Stimulated activated naive CD8-positive, alpha-beta T cell treated with anti-CD3 and anti-CD28 coated beads, Interleukin-15, amount 100 ng/mL, for 72 hours (primary cell): Measurements from ENCODE around the gene CAPN8.

Experiments
- ATAC-seq: fragments of 150-1000 bp; cut with Tn5 transposase; 2 replicates; pipeline ENCODE4 v1.10.0; 2021; ENCODE audit warnings: mild to moderate bottlenecking, moderate library complexity
- DNase-seq, 2 donors: peaks; one replicate each; pipeline ENCODE4 v3.0.0; 2021 to 2022
- H3K27ac Mint-ChIP-seq, 2 donors: one replicate each; pipeline ENCODE4 v1.8.0; 2022; ENCODE audit warnings: mild to moderate bottlenecking in 2 of 2, mixed read lengths in 2 of 2, moderate library complexity in 2 of 2
- H3K27me3 Mint-ChIP-seq: one replicate; pipeline ENCODE4 v1.8.0; 2022; ENCODE audit warnings: mixed read lengths
- H3K4me1 Mint-ChIP-seq: one replicate; pipeline ENCODE4 v1.8.0; 2022; ENCODE audit warnings: mild to moderate bottlenecking, mixed read lengths
- H3K4me3 Mint-ChIP-seq, 2 donors: one replicate each; pipeline ENCODE4 v1.8.0; 2022; ENCODE audit warnings: mild to moderate bottlenecking in 2 of 2, mixed read lengths in 2 of 2, moderate library complexity in 1 of 2
- H3K9me3 Mint-ChIP-seq, 2 donors: one replicate each; pipeline ENCODE4 v1.8.0; 2022; ENCODE audit warnings: mixed read lengths in 2 of 2

CAPN8 gene

GRCh38 chr1:223649222-223649621, 16.3 kb downstream of the CAPN8 start:
- Mint-ChIP-seq H3K9me3 (no peaks in the 10 kb centered on the region), H3K27me3 (no peaks in the 10 kb centered on the region), H3K4me1 (no peaks in the 10 kb centered on the region), H3K4me3 (no peak overlapping the region), H3K27ac (no peak overlapping the region)
- no peak for ATAC-seq
- DNase-seq = no peak

- ATAC-seq = no peak
- Mint-ChIP-seq H3K9me3 (no peaks in the 10 kb centered on the region), H3K27me3 (no peaks in the 10 kb centered on the region), H3K4me3 (no peak overlapping the region), H3K4me1 (no peaks in the 10 kb centered on the region), H3K27ac (no peak overlapping the region)
- DNase-seq = no peak
These were observed 18.3 kb downstream of the CAPN8 start for GRCh38 chr1:223647249-223647648.

- H3K27ac Mint-ChIP-seq = no peak overlapping the region
- DNase-seq (no peak), ATAC-seq (no peak)
- no peaks in the 10 kb centered on the region for H3K4me1 Mint-ChIP-seq
- H3K9me3 Mint-ChIP-seq = peaks cover 8 to 13% of the 10 kb centered on the region in 2 donors
- no peaks in the 10 kb centered on the region for H3K27me3 Mint-ChIP-seq
- H3K4me3 Mint-ChIP-seq = no peak overlapping the region
These were observed 19.6 kb downstream of the CAPN8 start for GRCh38 chr1:223645903-223646302.

- Mint-ChIP-seq H3K4me1 (peaks cover 6% of the 10 kb centered on the region), H3K27me3 (peaks cover 6% of the 10 kb centered on the region), H3K27ac (no peak overlapping the region), H3K4me3 (no peak overlapping the region), H3K9me3 (peaks cover 24 to 35% of the 10 kb centered on the region in 2 donors)
- DNase-seq (no peak), ATAC-seq (no peak)
These were observed 23.3 kb downstream of the CAPN8 start for GRCh38 chr1:223642237-223642636.

- ATAC-seq (no peak), DNase-seq (no peak)
- peaks cover 29 to 35% of the 10 kb centered on the region in 2 donors for H3K9me3 Mint-ChIP-seq
- no peak overlapping the region for H3K27ac Mint-ChIP-seq
- peaks cover 6% of the 10 kb centered on the region for H3K4me1 Mint-ChIP-seq
- H3K4me3 Mint-ChIP-seq = no peak overlapping the region
- peaks cover 13% of the 10 kb centered on the region for H3K27me3 Mint-ChIP-seq
These were observed 23.9 kb downstream of the CAPN8 start for GRCh38 chr1:223641523-223642039.

GRCh38 chr1:223639331-223639749, 26.2 kb downstream of the CAPN8 start:
- Mint-ChIP-seq H3K9me3 (peaks cover 29 to 35% of the 10 kb centered on the region in 2 donors), H3K4me3 (no peak overlapping the region), H3K4me1 (peaks cover 6% of the 10 kb centered on the region), H3K27me3 (peaks cover 13% of the 10 kb centered on the region), H3K27ac (no peak overlapping the region)
- ATAC-seq (peak; percentile 85), DNase-seq (peak in 1 of 2 donors; percentile 12)

- Mint-ChIP-seq H3K27ac (no peak overlapping the region), H3K4me3 (no peak overlapping the region), H3K27me3 (peaks cover 13% of the 10 kb centered on the region), H3K9me3 (peaks cover 21 to 24% of the 10 kb centered on the region in 2 donors), H3K4me1 (peaks cover 6% of the 10 kb centered on the region)
- ATAC-seq (no peak), DNase-seq (no peak)
These were observed 30.3 kb downstream of the CAPN8 start for GRCh38 chr1:223635236-223635635.

GRCh38 chr1:223634423-223634822, 31.1 kb downstream of the CAPN8 start:
- peaks cover 13% of the 10 kb centered on the region for H3K27me3 Mint-ChIP-seq
- no peak overlapping the region for H3K27ac Mint-ChIP-seq
- no peak for ATAC-seq
- H3K9me3 Mint-ChIP-seq = peaks cover 13 to 17% of the 10 kb centered on the region in 2 donors
- H3K4me1 Mint-ChIP-seq = peaks cover under 1% of the 10 kb centered on the region
- no peak for DNase-seq
- no peak overlapping the region for H3K4me3 Mint-ChIP-seq

- DNase-seq = no peak
- peaks cover 15% of the 10 kb centered on the region for H3K27me3 Mint-ChIP-seq
- ATAC-seq = no peak
- H3K4me1 Mint-ChIP-seq = no peaks in the 10 kb centered on the region
- H3K27ac Mint-ChIP-seq = no peak overlapping the region
- peaks cover 8% of the 10 kb centered on the region in 2 donors for H3K9me3 Mint-ChIP-seq
- no peak overlapping the region for H3K4me3 Mint-ChIP-seq
These were observed 33.5 kb downstream of the CAPN8 start for GRCh38 chr1:223631956-223632355.

- no peak overlapping the region for H3K4me3 Mint-ChIP-seq
- no peak overlapping the region for H3K27ac Mint-ChIP-seq
- no peaks in the 10 kb centered on the region for H3K4me1 Mint-ChIP-seq
- ATAC-seq (no peak), DNase-seq (no peak)
- peaks cover 7 to 8% of the 10 kb centered on the region in 2 donors for H3K9me3 Mint-ChIP-seq
- H3K27me3 Mint-ChIP-seq = peaks cover 11% of the 10 kb centered on the region
These were observed 34.0 kb downstream of the CAPN8 start for GRCh38 chr1:223631473-223631872.

GRCh38 chr1:223629126-223629457, 36.4 kb downstream of the CAPN8 start:
- Mint-ChIP-seq H3K4me3 (no peak overlapping the region), H3K4me1 (no peaks in the 10 kb centered on the region), H3K27ac (no peak overlapping the region), H3K27me3 (peaks cover 11% of the 10 kb centered on the region), H3K9me3 (peaks cover 6 to 7% of the 10 kb centered on the region in 2 donors)
- DNase-seq (no peak), ATAC-seq (no peak)

GRCh38 chr1:223628233-223629125, 37.0 kb downstream of the CAPN8 start:
- Mint-ChIP-seq H3K4me1 (no peaks in the 10 kb centered on the region), H3K4me3 (no peak overlapping the region), H3K27ac (no peak overlapping the region), H3K27me3 (peaks cover 11% of the 10 kb centered on the region), H3K9me3 (peaks cover 0 to under 1% of the 10 kb centered on the region in 2 donors)
- ATAC-seq (peak; percentile 66), DNase-seq (peak; percentile 36 to 38)

- Mint-ChIP-seq H3K9me3 (no peaks in the 10 kb centered on the region), H3K27me3 (no peaks in the 10 kb centered on the region), H3K4me3 (no peak overlapping the region), H3K4me1 (no peaks in the 10 kb centered on the region), H3K27ac (no peak overlapping the region)
- ATAC-seq (no peak), DNase-seq (no peak)
These were observed 43.2 kb downstream of the CAPN8 start for GRCh38 chr1:223622132-223622842.

GRCh38 chr1:223621312-223621734, 44.2 kb downstream of the CAPN8 start:
- ATAC-seq = no peak
- DNase-seq = no peak
- Mint-ChIP-seq H3K9me3 (no peaks in the 10 kb centered on the region), H3K4me3 (no peak overlapping the region), H3K4me1 (no peaks in the 10 kb centered on the region), H3K27me3 (no peaks in the 10 kb centered on the region), H3K27ac (no peak overlapping the region)

GRCh38 chr1:223620297-223620897, 45.1 kb downstream of the CAPN8 start:
- H3K27me3 Mint-ChIP-seq = no peaks in the 10 kb centered on the region
- no peak for DNase-seq
- ATAC-seq = no peak
- no peaks in the 10 kb centered on the region for H3K9me3 Mint-ChIP-seq
- no peak overlapping the region for H3K27ac Mint-ChIP-seq
- H3K4me3 Mint-ChIP-seq = no peak overlapping the region
- H3K4me1 Mint-ChIP-seq = no peaks in the 10 kb centered on the region

- Mint-ChIP-seq H3K27ac (no peak overlapping the region), H3K4me3 (no peak overlapping the region), H3K27me3 (no peaks in the 10 kb centered on the region), H3K9me3 (no peaks in the 10 kb centered on the region), H3K4me1 (no peaks in the 10 kb centered on the region)
- DNase-seq = no peak
- ATAC-seq = no peak
These were observed 46.8 kb downstream of the CAPN8 start for GRCh38 chr1:223618680-223619079.
